Kidney (tissue), 14 donors: ENCODE results near the gene LMO4. TPM values are rescaled to one million over a fixed set of nuclear protein-coding genes. Genes with fewer than 3 reads are reported as not detected.

Source experiments
- DNase-seq, 5 donors: peaks; one replicate each; pipeline ENCODE4 v3.0.0-alpha.2; 2013 to 2020
- FAIRE-seq: peaks from 2 replicates; lab custom pipeline; 2012; peaks lifted over from hg19 to GRCh38; lab: Jason Lieb, UNC
- H3K27ac ChIP-seq, 2 donors: one replicate each; pipeline ENCODE4 v1.7.0; 2013; ENCODE audit warnings: low read depth in 2 of 2, low read length in 2 of 2, inconsistent platforms in 1 of 2
- H3K27me3 ChIP-seq: one replicate; pipeline ENCODE4 v1.7.1; 2013; ENCODE audit warnings: low read length, inconsistent platforms; ENCODE audit not compliant: control insufficient read depth, insufficient read depth
- H3K36me3 ChIP-seq, 3 donors: one replicate each; pipeline versions ENCODE4 v1.7.0 to v1.7.1; 2013; ENCODE audit warnings: low read length in 3 of 3, control low read depth in 1 of 3, inconsistent platforms in 1 of 3; ENCODE audit not compliant: insufficient read depth in 3 of 3, control insufficient read depth in 2 of 3
- H3K4me1 ChIP-seq, 3 donors: one replicate each; pipeline versions ENCODE4 v1.7.0 to v1.7.1; 2013; ENCODE audit warnings: low read length in 3 of 3, inconsistent platforms in 1 of 3, low read depth in 1 of 3; ENCODE audit not compliant: control insufficient read depth in 2 of 3, insufficient read depth in 2 of 3
- H3K4me3 ChIP-seq, 3 donors: one replicate each; pipeline versions ENCODE4 v1.7.0 to v1.8.1; 2013; ENCODE audit warnings: low read length in 3 of 3, control low read depth in 1 of 3, inconsistent platforms in 1 of 3
- H3K9ac ChIP-seq, 3 donors: one replicate each; pipeline versions ENCODE4 v1.7.0 to v1.7.1; 2013; ENCODE audit warnings: low read length in 3 of 3, control low read depth in 1 of 3, inconsistent platforms in 1 of 3
- H3K9me3 ChIP-seq, 3 donors: one replicate each; pipeline versions ENCODE4 v1.7.0 to v1.7.1; 2013; ENCODE audit warnings: low read length in 3 of 3, control low read depth in 1 of 3, inconsistent platforms in 1 of 3; ENCODE audit not compliant: control insufficient read depth in 2 of 3, insufficient read depth in 1 of 3
- CTCF ChIP-seq: IDR thresholded peaks from 3 replicates; pipeline ENCODE4 v1.5.1; 2012; ENCODE audit warnings: mild to moderate bottlenecking, moderate library complexity, borderline replicate concordance; ENCODE audit not compliant: insufficient read depth; ENCODE audit errors: extremely low read depth
- intact Hi-C: fragments of 100-400 bp; cut with DNase I; formaldehyde crosslinking; loops from one replicate; pipeline ENCODE4 v1.11.1; 2022
- polyA plus RNA-seq: library from polyadenylated mRNA; stranded (reverse); fragments of 350-450 nt; fragmentation: Illumina TruSeq; extraction: RNeasy Lipid Tissue Mini Kit (QIAGEN cat#74804); gene quantifications from one replicate; pipeline ENCODE4 v1.2.3, GENCODE V29; 2014; ENCODE audit warnings: low read depth, low replicate concordance; ENCODE audit not compliant: insufficient read depth
- total RNA-seq: library from RNA; stranded (reverse); fragmentation: NEBNext Ultra II Directional; extraction: Animal tissue kit (Norgen Biotek cat#: 25700); gene quantifications from one replicate; pipeline ENCODE4 v1.2.1, GENCODE V29; 2021
- donor health status: control.
- donor health status: control.
- donor health status: control.
- donor health status: control.
- donor health status: control.
- donor health status: DM: yes; HTN: yes; CAD: no.
- donor health status: Normal renal cell carcinoma (clear cell type).

The LMO4 gene
- total and polyA plus RNA-seq, 2 donors from 2014 or later = 39.1 to 56.2 TPM

- Histone ChIP-seq H3K4me1 (peaks cover 8 to 21% (median 9%) of the 10 kb centered on the region in 3 donors), H3K27ac (peak overlapping the region; percentile 75 to 84), H3K9ac (peak overlapping the region; percentile 55 to 86 (median 71)), H3K27me3 (no peaks in the 10 kb centered on the region), H3K9me3 (no peaks in the 10 kb centered on the region), H3K36me3 (no peaks in the 10 kb centered on the region), H3K4me3 (peak overlapping the region; percentile 84 to 95 (median 90))
- intact Hi-C loops = no loop called here
- FAIRE-seq (no peak), DNase-seq (peak; percentile 89 to 96 (median 93))
- no peak for TF ChIP-seq CTCF
These were observed 2.9 kb downstream of the LMO4 start for GRCh38 chr1:87331365-87332241.

GRCh38 chr1:87333692-87334347 lies 5.1 kb downstream of the LMO4 start:
- Histone ChIP-seq H3K27ac (no peak overlapping the region), H3K36me3 (no peaks in the 10 kb centered on the region), H3K4me3 (peak overlapping the region in 2 of 3 donors; percentile 51 to 61), H3K27me3 (no peaks in the 10 kb centered on the region), H3K4me1 (peaks cover 8 to 21% (median 9%) of the 10 kb centered on the region in 3 donors), H3K9me3 (no peaks in the 10 kb centered on the region), H3K9ac (peak overlapping the region in 1 of 3 donors; percentile 27)
- no peak for TF ChIP-seq CTCF
- FAIRE-seq (no peak), DNase-seq (no peak)
- intact Hi-C loops = no loop called here

GRCh38 chr1:87334351-87335174 lies 5.9 kb downstream of the LMO4 start:
- Histone ChIP-seq H3K9me3 (no peaks in the 10 kb centered on the region), H3K4me1 (peaks cover 8 to 21% (median 9%) of the 10 kb centered on the region in 3 donors), H3K4me3 (peak overlapping the region; percentile 33 to 61 (median 51)), H3K27ac (peak overlapping the region in 1 of 2 donors; percentile 57), H3K27me3 (no peaks in the 10 kb centered on the region), H3K9ac (peak overlapping the region in 2 of 3 donors; percentile 2 to 34), H3K36me3 (peaks cover 0 to 2% (median under 1%) of the 10 kb centered on the region in 3 donors)
- intact Hi-C loops = no loop called here
- no peak for FAIRE-seq
- peak in 4 of 5 donors; percentile 69 to 80 (median 75) for DNase-seq
- TF ChIP-seq CTCF = no peak
